ENCODE data around the gene GM2A.

The GM2A gene

DNA sequence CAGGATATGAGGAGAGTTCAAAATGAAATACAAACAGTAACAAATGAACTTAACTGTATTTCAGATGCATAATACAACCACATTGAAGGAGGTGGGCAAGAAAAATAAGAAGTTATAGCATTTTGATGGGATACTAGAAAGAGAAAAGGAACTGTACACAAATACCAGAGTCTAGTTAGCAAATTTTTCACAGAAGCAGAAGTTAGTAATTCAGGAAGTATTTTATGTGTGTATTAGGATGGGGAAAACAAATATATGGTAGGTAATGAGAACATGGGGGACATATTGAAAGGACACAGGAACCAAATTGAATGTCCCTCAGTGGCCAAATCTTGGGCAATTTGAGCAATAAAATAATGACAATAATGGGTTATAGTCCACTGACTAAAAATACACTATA, 18.4 kb downstream of the GM2A start:
- H3K9me3 ChIP-seq (ENCODE audit: control insufficient read depth, low read length): no peaks in the 10 kb centered on the region
- peaks cover 17% of the 10 kb centered on the region for H3K4me1 ChIP-seq (ENCODE audit: control insufficient read depth, insufficient read depth, low read length)
- DNase-seq (ENCODE audit: low read depth): no peak
- H3K9ac ChIP-seq (ENCODE audit: low read length): no peak overlapping the region
- peaks cover 16% of the 10 kb centered on the region for H3K36me3 ChIP-seq (ENCODE audit: control insufficient read depth, insufficient read depth, low read length, severe bottlenecking)
- no peaks in the 10 kb centered on the region for H3K27me3 ChIP-seq (replicated peaks; ENCODE audit: control insufficient read depth, insufficient read depth, low read length)
- no peak overlapping the region for H3K4me3 ChIP-seq (ENCODE audit: low read length)

DNA sequence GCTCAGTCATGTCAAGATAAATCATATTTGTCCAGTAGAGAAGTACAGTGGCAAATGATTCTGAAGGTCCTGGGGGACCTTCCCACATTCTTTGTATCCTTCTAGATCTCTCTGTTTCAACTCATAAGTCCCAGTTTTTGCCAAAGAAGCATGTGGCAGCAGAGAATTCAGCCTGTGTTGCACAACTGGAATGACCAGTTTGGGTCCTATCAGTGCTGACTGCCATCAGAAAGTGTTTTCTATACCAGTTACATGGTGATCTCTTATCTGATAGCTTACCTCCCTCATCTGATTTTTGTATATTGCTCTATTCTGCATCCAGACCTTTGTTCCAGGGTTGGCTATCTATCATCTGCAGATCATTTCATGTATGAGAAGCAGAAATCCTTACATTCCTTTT, 21.7 kb downstream of the GM2A start:
- DNase-seq (ENCODE audit: low read depth): no peak
- no peaks in the 10 kb centered on the region for H3K36me3 ChIP-seq (ENCODE audit: control insufficient read depth, insufficient read depth, low read length, severe bottlenecking)
- H3K9me3 ChIP-seq (ENCODE audit: control insufficient read depth, low read length): no peaks in the 10 kb centered on the region
- H3K27me3 ChIP-seq (replicated peaks; ENCODE audit: control insufficient read depth, insufficient read depth, low read length): no peaks in the 10 kb centered on the region
- H3K9ac ChIP-seq (ENCODE audit: low read length): no peak overlapping the region
- H3K4me1 ChIP-seq (ENCODE audit: control insufficient read depth, insufficient read depth, low read length): peaks cover 17% of the 10 kb centered on the region
- no peak overlapping the region for H3K4me3 ChIP-seq (ENCODE audit: low read length)

DNA sequence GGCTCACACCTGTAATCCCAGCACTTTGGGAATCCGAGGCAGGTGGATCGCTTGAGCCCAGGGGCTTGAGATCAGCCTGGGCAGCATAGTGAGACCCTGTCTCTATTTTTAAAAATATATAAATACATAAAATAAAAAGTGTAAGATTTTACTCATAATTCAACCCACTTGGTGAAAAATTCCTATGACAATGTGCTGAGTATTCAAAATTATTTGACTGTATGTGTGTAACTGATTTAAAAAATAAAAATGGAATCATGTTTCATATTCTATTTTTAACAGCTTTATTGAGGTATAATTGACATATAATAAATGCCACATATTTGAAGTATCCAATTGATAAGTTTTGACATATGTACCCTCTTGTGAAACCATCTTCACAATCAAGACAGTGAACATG, 22.8 kb downstream of the GM2A start:
- Histone ChIP-seq H3K9me3 (ENCODE audit: control insufficient read depth, low read length) (no peaks in the 10 kb centered on the region), H3K9ac (ENCODE audit: low read length) (no peak overlapping the region), H3K4me3 (ENCODE audit: low read length) (no peak overlapping the region), H3K4me1 (ENCODE audit: control insufficient read depth, insufficient read depth, low read length) (peaks cover 18% of the 10 kb centered on the region), H3K36me3 (ENCODE audit: control insufficient read depth, insufficient read depth, low read length, severe bottlenecking) (no peaks in the 10 kb centered on the region), H3K27me3 (replicated peaks; ENCODE audit: control insufficient read depth, insufficient read depth, low read length) (no peaks in the 10 kb centered on the region)
- DNase-seq (ENCODE audit: low read depth): no peak

DNA sequence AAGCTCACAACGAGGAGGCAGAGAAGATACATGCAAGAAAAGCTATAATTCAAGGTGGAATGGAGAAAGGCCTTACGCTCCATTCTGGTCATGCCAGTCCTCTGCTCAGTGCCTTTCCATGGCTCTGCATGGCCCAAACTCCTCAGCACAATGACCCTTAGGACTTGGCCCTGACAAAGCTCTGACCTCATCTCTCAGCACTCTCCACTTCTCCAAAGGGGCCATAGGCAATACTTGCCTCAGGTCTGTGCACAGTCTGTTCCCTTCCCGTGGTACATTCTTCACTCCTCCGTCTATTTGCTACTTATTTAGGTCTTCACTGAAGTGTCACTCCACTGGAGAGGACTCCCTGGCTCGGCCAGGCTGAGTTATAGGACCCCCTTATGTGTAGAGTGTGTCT, 25.9 kb downstream of the GM2A start:
- no peak for DNase-seq (ENCODE audit: low read depth)
- Histone ChIP-seq H3K36me3 (ENCODE audit: control insufficient read depth, insufficient read depth, low read length, severe bottlenecking) (no peaks in the 10 kb centered on the region), H3K27me3 (replicated peaks; ENCODE audit: control insufficient read depth, insufficient read depth, low read length) (peaks cover 2% of the 10 kb centered on the region), H3K9me3 (ENCODE audit: control insufficient read depth, low read length) (no peaks in the 10 kb centered on the region), H3K9ac (ENCODE audit: low read length) (no peak overlapping the region), H3K4me3 (ENCODE audit: low read length) (no peak overlapping the region), H3K4me1 (ENCODE audit: control insufficient read depth, insufficient read depth, low read length) (peaks cover 22% of the 10 kb centered on the region)

DNA sequence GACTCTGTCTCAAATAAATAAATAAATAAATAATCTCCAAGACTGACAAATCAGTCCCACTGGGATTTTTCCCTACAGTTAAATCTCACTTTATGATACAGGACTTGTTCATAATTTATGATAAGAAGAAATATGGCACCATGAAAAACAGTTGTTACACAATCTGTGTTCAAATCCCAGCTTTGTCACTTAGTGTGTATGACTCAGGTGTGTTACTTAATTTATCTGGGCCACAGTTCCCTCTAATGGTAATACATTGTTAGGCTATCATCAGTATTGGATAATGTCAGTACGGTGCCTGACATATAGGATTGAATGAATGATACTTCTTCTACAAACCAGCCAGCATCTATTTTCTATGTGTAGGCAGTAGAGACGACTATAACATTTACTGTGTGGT, 27.5 kb downstream of the GM2A start:
- Histone ChIP-seq H3K36me3 (ENCODE audit: control insufficient read depth, insufficient read depth, low read length, severe bottlenecking) (no peaks in the 10 kb centered on the region), H3K4me1 (ENCODE audit: control insufficient read depth, insufficient read depth, low read length) (peaks cover 12% of the 10 kb centered on the region)
- DNase-seq (ENCODE audit: low read depth): no peak

DNA sequence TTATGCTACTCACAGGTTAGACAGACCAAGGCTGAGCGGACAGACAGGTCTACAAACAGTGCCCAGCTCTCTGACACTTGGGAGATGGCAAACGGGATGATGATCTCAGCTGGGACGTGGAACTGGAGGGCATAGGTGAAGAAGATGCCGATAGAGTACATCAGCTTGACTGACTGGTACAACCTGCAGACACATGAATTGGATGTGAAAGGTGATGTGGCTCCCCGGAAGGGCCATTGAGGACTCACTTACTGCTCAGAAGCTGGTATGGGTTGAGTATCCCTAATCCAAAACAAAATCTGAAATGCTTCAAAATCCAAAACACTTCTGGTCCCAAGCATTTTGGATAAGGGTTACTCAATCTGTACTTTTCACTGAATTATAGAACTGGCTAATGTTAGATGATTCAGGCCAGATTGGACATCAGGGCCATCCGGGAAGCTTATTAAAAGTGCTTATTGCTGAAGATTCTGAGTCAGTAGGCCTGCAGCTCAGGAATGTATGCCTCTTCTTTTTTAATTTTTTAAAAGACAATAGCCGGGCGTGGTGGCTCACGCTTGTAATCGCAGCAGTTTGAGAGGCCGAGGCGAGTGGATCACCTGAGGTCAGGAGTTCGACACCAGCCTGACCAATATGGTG, 28.1 kb downstream of the GM2A start:
- Histone ChIP-seq H3K4me3 (ENCODE audit: low read length) (no peak overlapping the region), H3K4me1 (ENCODE audit: control insufficient read depth, insufficient read depth, low read length) (peaks cover 9% of the 10 kb centered on the region), H3K9me3 (ENCODE audit: control insufficient read depth, low read length) (no peaks in the 10 kb centered on the region), H3K9ac (ENCODE audit: low read length) (no peak overlapping the region), H3K36me3 (ENCODE audit: control insufficient read depth, insufficient read depth, low read length, severe bottlenecking) (no peaks in the 10 kb centered on the region), H3K27me3 (replicated peaks; ENCODE audit: control insufficient read depth, insufficient read depth, low read length) (peaks cover 12% of the 10 kb centered on the region)
- DNase-seq (ENCODE audit: low read depth): no peak

More for the DNA sequence above, 27.5 kb downstream of the GM2A start:
- Histone ChIP-seq H3K9me3 (ENCODE audit: control insufficient read depth, low read length) (no peaks in the 10 kb centered on the region), H3K4me3 (ENCODE audit: low read length) (no peak overlapping the region), H3K9ac (ENCODE audit: low read length) (no peak overlapping the region), H3K27me3 (replicated peaks; ENCODE audit: control insufficient read depth, insufficient read depth, low read length) (peaks cover 12% of the 10 kb centered on the region)

DNA sequence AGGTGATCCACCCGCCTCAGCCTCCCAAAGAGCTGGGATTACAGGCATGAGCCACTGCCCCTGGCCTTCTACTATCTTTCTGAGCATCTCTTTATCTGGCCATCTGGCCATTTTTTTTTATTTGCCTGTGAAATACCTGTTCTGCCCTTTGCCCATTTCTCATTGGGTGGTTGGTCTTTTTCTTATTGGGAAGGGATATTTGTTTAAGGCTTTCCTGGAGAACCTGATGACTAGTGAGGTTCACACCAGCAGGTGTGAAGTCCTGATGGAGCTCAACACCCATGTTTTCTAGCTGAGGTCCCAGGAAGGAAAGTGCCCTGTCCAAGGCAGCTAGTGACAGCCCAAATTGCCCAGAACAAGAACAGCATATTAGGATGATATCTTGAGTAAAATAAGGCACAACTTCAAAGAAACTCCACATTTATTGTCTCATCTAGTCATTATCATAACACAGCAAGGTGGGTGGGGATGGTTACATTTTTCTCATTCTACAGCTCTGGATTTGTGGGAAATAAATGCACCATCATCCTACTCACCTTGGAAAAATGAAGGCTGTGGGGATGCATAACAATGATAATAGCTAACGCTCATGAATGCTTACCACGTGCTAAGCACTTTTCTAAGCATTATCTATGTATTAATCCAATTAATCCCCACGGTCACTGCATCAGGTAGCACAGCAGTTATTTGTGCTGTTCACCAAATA, 30.3 kb downstream of the GM2A start:
- no peak overlapping the region for H3K4me3 ChIP-seq (ENCODE audit: low read length)
- H3K36me3 ChIP-seq (ENCODE audit: control insufficient read depth, insufficient read depth, low read length, severe bottlenecking): no peaks in the 10 kb centered on the region
- no peak for DNase-seq (ENCODE audit: low read depth)
- peaks cover 12% of the 10 kb centered on the region for H3K27me3 ChIP-seq (replicated peaks; ENCODE audit: control insufficient read depth, insufficient read depth, low read length)
- no peaks in the 10 kb centered on the region for H3K9me3 ChIP-seq (ENCODE audit: control insufficient read depth, low read length)
- H3K9ac ChIP-seq (ENCODE audit: low read length): no peak overlapping the region
- peaks cover 8% of the 10 kb centered on the region for H3K4me1 ChIP-seq (ENCODE audit: control insufficient read depth, insufficient read depth, low read length)

DNA sequence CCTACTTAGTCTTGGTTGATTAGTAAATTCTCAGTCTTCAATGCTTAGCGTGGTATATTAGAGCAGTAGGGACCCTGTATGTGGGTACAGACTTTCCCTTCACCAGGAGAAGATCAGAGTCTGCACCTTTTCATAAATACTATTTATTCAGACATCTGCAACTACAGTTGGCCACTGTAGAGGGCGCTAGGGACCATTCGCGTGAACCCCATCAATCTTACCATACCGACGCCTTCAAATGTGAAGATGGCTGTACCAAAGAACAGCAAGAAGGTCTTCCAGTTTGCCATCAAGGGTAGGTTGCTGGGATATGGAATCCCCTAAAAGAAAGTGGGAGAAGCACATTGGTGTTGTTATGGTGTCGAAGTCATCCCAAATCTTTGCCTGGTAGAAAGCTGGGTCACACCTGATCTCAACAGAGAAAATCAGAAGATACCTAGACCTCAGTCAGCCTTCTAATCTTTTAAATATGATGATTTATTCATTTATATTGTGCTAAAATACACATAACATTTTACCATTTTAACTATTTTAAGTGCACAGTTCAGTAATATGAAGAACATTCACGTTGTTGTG, 31.5 kb downstream of the GM2A start:
- no peaks in the 10 kb centered on the region for H3K9me3 ChIP-seq (ENCODE audit: control insufficient read depth, low read length)
- no peak for DNase-seq (ENCODE audit: low read depth)

DNA sequence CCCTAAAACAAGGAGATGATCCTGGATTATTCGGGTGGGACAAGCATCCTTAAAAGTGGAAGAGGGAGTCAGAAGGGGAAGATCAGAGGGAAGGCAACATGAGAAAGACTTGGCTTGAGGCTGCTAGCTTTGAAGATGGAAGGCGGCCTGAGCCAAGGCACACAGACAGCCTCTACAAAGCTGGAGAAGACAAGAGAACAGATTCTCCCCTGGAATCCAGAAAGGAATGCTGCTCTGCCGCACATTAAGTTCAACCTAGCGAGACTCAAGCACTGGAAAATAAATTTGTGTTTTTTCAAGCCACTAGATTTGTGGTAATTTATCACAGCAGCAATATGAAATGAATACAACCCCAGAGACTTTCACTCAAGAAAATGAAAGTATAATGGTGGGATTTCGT, 32.7 kb downstream of the GM2A start:
- Histone ChIP-seq H3K36me3 (ENCODE audit: control insufficient read depth, insufficient read depth, low read length, severe bottlenecking) (no peaks in the 10 kb centered on the region), H3K9me3 (ENCODE audit: control insufficient read depth, low read length) (no peaks in the 10 kb centered on the region), H3K9ac (ENCODE audit: low read length) (no peak overlapping the region), H3K4me1 (ENCODE audit: control insufficient read depth, insufficient read depth, low read length) (peaks cover 4% of the 10 kb centered on the region), H3K4me3 (ENCODE audit: low read length) (no peak overlapping the region), H3K27me3 (replicated peaks; ENCODE audit: control insufficient read depth, insufficient read depth, low read length) (peaks cover 12% of the 10 kb centered on the region)
- peak; percentile 4 for DNase-seq (ENCODE audit: low read depth)

More for the DNA sequence above, 31.5 kb downstream of the GM2A start:
- no peak overlapping the region for H3K9ac ChIP-seq (ENCODE audit: low read length)
- no peaks in the 10 kb centered on the region for H3K36me3 ChIP-seq (ENCODE audit: control insufficient read depth, insufficient read depth, low read length, severe bottlenecking)
- peaks cover 12% of the 10 kb centered on the region for H3K27me3 ChIP-seq (replicated peaks; ENCODE audit: control insufficient read depth, insufficient read depth, low read length)
- peaks cover 8% of the 10 kb centered on the region for H3K4me1 ChIP-seq (ENCODE audit: control insufficient read depth, insufficient read depth, low read length)
- H3K4me3 ChIP-seq (ENCODE audit: low read length): no peak overlapping the region

DNA sequence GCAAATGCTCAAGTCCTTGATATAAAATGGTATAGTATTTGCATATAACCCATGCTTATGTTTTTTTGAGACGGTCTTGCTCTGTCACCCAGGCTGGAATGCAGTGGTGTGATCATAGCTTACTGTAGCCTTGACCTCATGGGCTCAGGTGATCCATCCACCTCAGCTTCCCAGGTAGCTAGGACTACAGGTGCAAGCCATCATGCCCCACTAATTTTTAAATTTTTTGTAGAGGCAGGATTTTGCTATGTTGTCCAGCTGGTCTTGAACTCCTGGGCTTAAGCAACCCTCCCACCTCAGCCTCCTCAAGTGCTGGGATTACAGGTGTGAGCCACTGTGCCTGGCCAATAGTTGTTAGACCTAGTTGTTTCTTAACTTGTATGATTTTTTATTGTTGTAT, 33.3 kb downstream of the GM2A start:
- Histone ChIP-seq H3K4me3 (ENCODE audit: low read length) (no peak overlapping the region), H3K4me1 (ENCODE audit: control insufficient read depth, insufficient read depth, low read length) (no peaks in the 10 kb centered on the region), H3K36me3 (ENCODE audit: control insufficient read depth, insufficient read depth, low read length, severe bottlenecking) (no peaks in the 10 kb centered on the region), H3K27me3 (replicated peaks; ENCODE audit: control insufficient read depth, insufficient read depth, low read length) (peaks cover 12% of the 10 kb centered on the region), H3K9me3 (ENCODE audit: control insufficient read depth, low read length) (no peaks in the 10 kb centered on the region), H3K9ac (ENCODE audit: low read length) (no peak overlapping the region)
- no peak for DNase-seq (ENCODE audit: low read depth)

DNA sequence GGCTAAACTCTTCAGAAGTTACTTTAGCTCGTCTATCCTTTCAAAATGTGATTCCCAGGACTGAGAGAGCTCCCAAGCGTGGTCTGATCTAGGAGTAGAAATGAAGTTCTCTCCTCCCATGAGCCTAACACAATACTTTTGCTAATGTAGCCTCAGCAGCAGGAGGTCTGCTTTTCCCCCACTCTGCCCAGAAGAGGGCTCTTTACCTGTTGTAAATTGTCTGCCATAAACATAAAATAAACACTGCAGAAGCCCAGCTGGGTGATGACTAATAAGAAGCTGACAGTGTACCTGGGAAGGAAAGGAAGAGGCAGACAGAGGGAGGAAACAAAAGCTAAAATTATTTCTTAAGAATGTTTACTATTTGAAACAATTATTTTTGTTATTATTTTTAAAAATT, 35.2 kb downstream of the GM2A start:
- Histone ChIP-seq H3K4me1 (ENCODE audit: control insufficient read depth, insufficient read depth, low read length) (no peaks in the 10 kb centered on the region), H3K9me3 (ENCODE audit: control insufficient read depth, low read length) (no peaks in the 10 kb centered on the region), H3K27me3 (replicated peaks; ENCODE audit: control insufficient read depth, insufficient read depth, low read length) (peaks cover 12% of the 10 kb centered on the region), H3K9ac (ENCODE audit: low read length) (no peak overlapping the region), H3K4me3 (ENCODE audit: low read length) (no peak overlapping the region), H3K36me3 (ENCODE audit: control insufficient read depth, insufficient read depth, low read length, severe bottlenecking) (no peaks in the 10 kb centered on the region)
- DNase-seq (ENCODE audit: low read depth): no peak

Measured in adipocyte (in vitro differentiated cells).